HepG2 (cell line): ENCODE measurements around the gene CUL1.

Source experiments
- MBNL3 ChIP-seq: fragments of 250-450 bp; sonication (Bioruptor Pico); conservative IDR thresholded peaks from 2 replicates; pipeline ENCODE4 v1.8.0; 2022; ENCODE audit warnings: mild to moderate bottlenecking, inconsistent platforms
- PRDM15 ChIP-seq: sonication (generic); formaldehyde crosslinking; IDR thresholded peaks from 2 replicates; pipeline ENCODE4 v1.4.0; 2020; ENCODE audit warnings: missing genetic modification reagents
- REST ChIP-seq, 2 experiments: IDR thresholded peaks; 2 replicates each; pipeline ENCODE4 v1.6.1; 2011 to 2012; ENCODE audit warnings: low read length in 2 of 2, borderline replicate concordance in 1 of 2, low read depth in 1 of 2, mild to moderate bottlenecking in 1 of 2, moderate library complexity in 1 of 2
- ZNF362 ChIP-seq: sonication (generic); formaldehyde crosslinking; IDR thresholded peaks from 2 replicates; pipeline ENCODE4 v1.4.0; 2020; ENCODE audit warnings: missing genetic modification reagents, mild to moderate bottlenecking, borderline replicate concordance

- no peak for TF ChIP-seq REST (IDR thresholded peaks at IDR 0.05; ENCODE audit: borderline replicate concordance in 1 of 2, low read depth in 1 of 2, low read length in 2 of 2)
- no peak for TF ChIP-seq MBNL3 (CRISPR knock-in tag)
- no peak for TF ChIP-seq PRDM15 (CRISPR knock-in tag)
- TF ChIP-seq ZNF362: no peak
Measured at GRCh38 chr7:148657929-148658328, 40.8 kb upstream of the CUL1 start.
